H1 (cell line): Measurements from ENCODE around the gene ZNF618. TPM values are rescaled to one million over a fixed set of nuclear protein-coding genes. Genes with fewer than 3 reads are reported as not detected.

Source experiments
- CTCF ChIA-PET: fragments of 300-600 bp; sonication (Branson Sonifier 250); formaldehyde crosslinking; loops from one replicate; lab custom pipeline; 2021; ENCODE audit not compliant: partially characterized antibody; lab: Charles Lee
- POLR2A ChIA-PET: fragments of 300-600 bp; sonication (Branson Sonifier 250); formaldehyde crosslinking; loops from one replicate; lab custom pipeline; 2021; ENCODE audit warnings: inconsistent platforms; ENCODE audit not compliant: partially characterized antibody; lab: Charles Lee
- DNase-seq, 2 experiments: peaks; one replicate each; pipeline versions ENCODE4 v3.0.0 to v3.0.0-alpha.2; 2010 to 2022; ENCODE audit warnings: low spot score in 2 of 2, low read depth in 1 of 2, mixed read lengths in 1 of 2
- FAIRE-seq: peaks from 2 replicates; lab custom pipeline; 2011; peaks lifted over from hg19 to GRCh38; lab: Jason Lieb, UNC
- H2AFZ ChIP-seq: 2 replicates; pipeline ENCODE4 v1.8.1; 2012; ENCODE audit warnings: low read length, inconsistent platforms
- H2AK5ac ChIP-seq: 2 replicates; pipeline ENCODE4 v1.6.1; 2013; ENCODE audit warnings: low read depth, low read length
- H2BK120ac ChIP-seq: replicated peaks from 2 replicates; pipeline ENCODE3; 2013; ENCODE audit warnings: low read depth, low read length, inconsistent platforms
- H2BK12ac ChIP-seq: 2 replicates; pipeline ENCODE4 v1.6.1; 2013; ENCODE audit warnings: low read depth, low read length
- H2BK15ac ChIP-seq: 2 replicates; pipeline ENCODE4 v1.6.1; 2013; ENCODE audit warnings: low read length
- H2BK20ac ChIP-seq: 2 replicates; pipeline ENCODE4 v1.6.1; 2013; ENCODE audit warnings: low read length
- H2BK5ac ChIP-seq: 2 replicates; pipeline ENCODE4 v1.6.1; 2013; ENCODE audit warnings: low read depth, low read length
- H3K14ac ChIP-seq: 2 replicates; pipeline ENCODE4 v1.6.1; 2013; ENCODE audit warnings: inconsistent platforms; ENCODE audit not compliant: insufficient read length
- H3K18ac ChIP-seq: 2 replicates; pipeline ENCODE4 v1.6.1; 2013; ENCODE audit warnings: low read length; ENCODE audit errors: extremely low read depth
- H3K23ac ChIP-seq: 2 replicates; pipeline ENCODE4 v1.6.1; 2013; ENCODE audit warnings: inconsistent platforms; ENCODE audit not compliant: insufficient read length
- H3K23me2 ChIP-seq: 2 replicates; pipeline ENCODE4 v1.6.1; 2013; ENCODE audit warnings: low read depth, low read length
- H3K27ac ChIP-seq: 2 replicates; pipeline ENCODE4 v1.6.1; 2011; ENCODE audit warnings: low read depth, low read length, inconsistent platforms
- H3K27me3 ChIP-seq, 4 experiments: replicated peaks in 1 of 4; 1 replicate in 1 of 4; 2 replicates in 3 of 4; pipeline versions ENCODE4 v1.6.1 to v1.8.1; 2011 to 2013; ENCODE audit warnings: low read length in 3 of 4, mild to moderate bottlenecking in 3 of 4, inconsistent platforms in 2 of 4, mixed read lengths in 2 of 4, moderate library complexity in 1 of 4; ENCODE audit not compliant: control insufficient read depth in 3 of 4, insufficient read depth in 3 of 4; ENCODE audit errors: extremely low read depth in 1 of 4
- H3K36me3 ChIP-seq, 4 experiments: 2 replicates each; pipeline versions ENCODE4 v1.6.1 to v1.8.1; 2011 to 2013; ENCODE audit warnings: mild to moderate bottlenecking in 4 of 4, low read length in 3 of 4, moderate library complexity in 2 of 4, control low read depth in 1 of 4, inconsistent platforms in 1 of 4; ENCODE audit not compliant: insufficient read depth in 4 of 4, control insufficient read depth in 2 of 4
- H3K4ac ChIP-seq: replicated peaks from 2 replicates; pipeline ENCODE3; 2013; ENCODE audit warnings: low read length, low read depth, mixed read lengths, inconsistent platforms; ENCODE audit not compliant: insufficient read length
- H3K4me1 ChIP-seq, 4 experiments: replicated peaks in 1 of 4; 1 replicate in 1 of 4; 2 replicates in 3 of 4; pipeline versions ENCODE4 v1.6.1 to v1.8.1; 2011 to 2013; ENCODE audit warnings: low read length in 3 of 4, inconsistent platforms in 2 of 4, mixed read lengths in 1 of 4; ENCODE audit not compliant: insufficient read depth in 4 of 4, control insufficient read depth in 3 of 4
- H3K4me2 ChIP-seq, 2 experiments: 2 replicates each; pipeline versions ENCODE4 v1.6.1 to v1.8.1; 2011 to 2013; ENCODE audit warnings: low read depth in 2 of 2, low read length in 2 of 2, control low read depth in 1 of 2, inconsistent platforms in 1 of 2, mild to moderate bottlenecking in 1 of 2; ENCODE audit not compliant: insufficient read depth in 1 of 2
- H3K4me3 ChIP-seq, 4 experiments: fragments of 200-600, 300-600 bp in 1 of 4; sonication (generic), shearing (Covaris generic), sonication (Bioruptor Twin) in 1 of 4; 2 replicates each; pipeline versions ENCODE4 v1.5.1 to v1.8.1; 2011 to 2016; ENCODE audit warnings: low read length in 4 of 4, low read depth in 3 of 4, control low read depth in 2 of 4, inconsistent platforms in 2 of 4, mild to moderate bottlenecking in 2 of 4, mixed read lengths in 1 of 4, moderate library complexity in 1 of 4; ENCODE audit not compliant: insufficient read depth in 2 of 4; ENCODE audit errors: extremely low read depth in 1 of 4
- H3K56ac ChIP-seq: replicated peaks from 2 replicates; pipeline ENCODE3; 2013; ENCODE audit warnings: low read depth, mild to moderate bottlenecking, mixed read lengths, low read length, inconsistent platforms; ENCODE audit not compliant: insufficient read length
- H3K79me1 ChIP-seq: 2 replicates; pipeline ENCODE4 v1.6.1; 2013; ENCODE audit warnings: low read depth, low read length, control low read depth
- H3K79me2 ChIP-seq, 2 experiments: 2 replicates each; pipeline versions ENCODE4 v1.6.1 to v1.8.1; 2012 to 2013; ENCODE audit warnings: low read length in 2 of 2, mild to moderate bottlenecking in 2 of 2, inconsistent platforms in 1 of 2; ENCODE audit not compliant: insufficient read depth in 2 of 2, control insufficient read depth in 1 of 2
- H3K9ac ChIP-seq, 4 experiments: replicated peaks in 1 of 4; 1 replicate in 1 of 4; 2 replicates in 3 of 4; pipeline versions ENCODE4 v1.6.1 to v1.8.1; 2011 to 2013; ENCODE audit warnings: low read depth in 3 of 4, low read length in 3 of 4, control low read depth in 2 of 4, mild to moderate bottlenecking in 2 of 4, moderate library complexity in 2 of 4, inconsistent platforms in 1 of 4; ENCODE audit errors: extremely low read depth in 1 of 4
- H3K9me3 ChIP-seq, 2 experiments: 2 replicates each; pipeline versions ENCODE4 v1.6.1 to v1.8.1; 2012 to 2013; ENCODE audit warnings: mild to moderate bottlenecking in 2 of 2, moderate library complexity in 2 of 2, control low read depth in 1 of 2, inconsistent platforms in 1 of 2, low read depth in 1 of 2, low read length in 1 of 2, mixed read lengths in 1 of 2; ENCODE audit not compliant: insufficient read depth in 2 of 2
- H4K20me1 ChIP-seq, 2 experiments: replicated peaks in 1 of 2; 2 replicates each; pipeline versions ENCODE3 to v1.8.1; 2011 to 2013; ENCODE audit warnings: inconsistent platforms in 2 of 2, low read length in 2 of 2, mild to moderate bottlenecking in 1 of 2; ENCODE audit not compliant: insufficient read depth in 2 of 2, control insufficient read depth in 1 of 2
- H4K5ac ChIP-seq: 2 replicates; pipeline ENCODE4 v1.6.1; 2013; ENCODE audit warnings: low read length, low read depth, mixed read lengths, inconsistent platforms; ENCODE audit not compliant: insufficient read length
- H4K8ac ChIP-seq: 2 replicates; pipeline ENCODE4 v1.8.0; 2013; ENCODE audit warnings: mild to moderate bottlenecking, moderate library complexity, low read length, inconsistent platforms; ENCODE audit not compliant: insufficient read depth; ENCODE audit errors: extremely low read depth
- H4K91ac ChIP-seq: replicated peaks from 2 replicates; pipeline ENCODE3; 2013; ENCODE audit warnings: low read length, mixed read lengths, inconsistent platforms; ENCODE audit not compliant: insufficient read length
- EZH2 ChIP-seq: fragments of 200-600 bp; sonication (generic); IDR thresholded peaks from 2 replicates; pipeline ENCODE4 v1.7.1; 2012; ENCODE audit warnings: low read depth, mild to moderate bottlenecking, moderate library complexity, low read length, inconsistent platforms; ENCODE audit not compliant: severe bottlenecking
- FOSL1 ChIP-seq: IDR thresholded peaks from 2 replicates; pipeline ENCODE4 v1.6.1; 2011; ENCODE audit warnings: mild to moderate bottlenecking, low read depth, low read length, moderate library complexity; ENCODE audit not compliant: insufficient read depth
- JUN ChIP-seq: IDR thresholded peaks from 2 replicates; pipeline ENCODE4 v1.6.1; 2011; ENCODE audit warnings: low read depth, mild to moderate bottlenecking, improper control_type of control experiment, low read length
- KDM4A ChIP-seq: IDR thresholded peaks from one replicate; pipeline ENCODE4 v1.7.1; 2012; ENCODE audit warnings: low read depth, mild to moderate bottlenecking, moderate library complexity, low read length, inconsistent platforms; ENCODE audit not compliant: severe bottlenecking
- NANOG ChIP-seq: IDR thresholded peaks from 2 replicates; pipeline ENCODE4 v1.6.1; 2011; ENCODE audit warnings: low read length, low read depth, mild to moderate bottlenecking, inconsistent platforms; ENCODE audit not compliant: insufficient read depth, poor library complexity, severe bottlenecking
- POU5F1 ChIP-seq: IDR thresholded peaks from 2 replicates; pipeline ENCODE4 v1.6.1; 2011; ENCODE audit warnings: low read depth, mild to moderate bottlenecking, low read length, moderate library complexity
- SUZ12 ChIP-seq: fragments of 200-600 bp; sonication (generic); IDR thresholded peaks from 2 replicates; pipeline ENCODE4 v1.6.1; 2012; ENCODE audit warnings: mild to moderate bottlenecking, inconsistent platforms, low read length, moderate library complexity, mixed read lengths
- USF2 ChIP-seq: IDR thresholded peaks from 2 replicates; pipeline ENCODE4 v1.6.1; 2011; ENCODE audit warnings: low read length, improper control_type of control experiment
- YY1 ChIP-seq: IDR thresholded peaks from 2 replicates; pipeline ENCODE4 v1.6.1; 2011; ENCODE audit warnings: low read depth, mild to moderate bottlenecking, low read length
- WGBS, 2 experiments: shearing (Covaris generic) in 1 of 2; methylation state at CpG; one replicate each; pipeline versions ENCODE4 v1.1.6 to v1.1.7; 2013 to 2015; ENCODE audit warnings: low lambda C conversion rate in 2 of 2, mixed read lengths in 2 of 2, inconsistent platforms in 1 of 2, low coverage in 1 of 2, missing lambda C conversion rate in 1 of 2; ENCODE audit not compliant: insufficient replicate concordance in 2 of 2, insufficient coverage in 1 of 2, insufficient read length in 1 of 2; ENCODE audit errors: extremely low coverage in 1 of 2, missing lambda C conversion rate in 1 of 2; 5-methylcytosine and 5-hydroxymethylcytosine counted together
- polyA plus RNA-seq, 7 experiments: library from polyadenylated mRNA; depleted of rRNA in 3 of 7; stranded (reverse) in 5 of 7; unstranded in 2 of 7; fragments of >200 nt in 5 of 7; fragments of 200-250 nt in 2 of 7; gene quantifications; 1 replicate in 5 of 7; 2 replicates in 1 of 7; 4 replicates in 1 of 7; pipeline versions ENCODE4 v1.2.1 to v1.2.3, GENCODE V29; 2011 to 2013; ENCODE audit warnings: missing spikeins in 2 of 7, mixed read lengths in 2 of 7
- total RNA-seq: library from RNA; stranded (reverse); fragmentation: NEBNext Ultra II Directional; extraction: Animal tissue kit (Norgen Biotek cat#: 25700); gene quantifications from 2 replicates; pipeline ENCODE4 v1.2.1, GENCODE V29; 2021
- TF ChIP-seq, protein P1 (sequence below): IDR thresholded peaks from 2 replicates; pipeline ENCODE4 v1.6.1; 2012; ENCODE audit warnings: low read length, inconsistent platforms

ZNF618 gene
- total and polyA plus RNA-seq, 2 of the 8 experiments (the other 6 are each of a cell fraction or from before 2014, with no cell fraction given): 9.6 to 28.5 TPM

DNA sequence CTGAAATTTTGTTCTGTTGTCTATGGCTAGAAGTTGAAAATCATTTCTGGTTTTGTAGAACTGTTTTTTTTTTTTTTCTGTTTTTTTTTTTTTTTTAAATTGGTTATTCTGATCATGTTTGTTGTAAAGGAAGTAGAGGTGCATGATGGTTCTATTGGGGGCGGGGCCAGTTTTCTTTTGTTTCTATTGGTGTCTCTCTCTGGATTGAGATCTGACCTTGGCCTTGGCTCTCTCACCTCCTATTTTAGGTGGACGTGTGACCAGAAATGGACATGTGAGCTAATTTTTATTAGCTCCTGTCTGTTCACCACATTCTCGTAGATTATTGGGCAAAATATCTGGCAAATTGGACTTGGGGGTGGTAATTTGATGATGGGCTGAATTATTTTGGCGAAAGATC, 3.2 kb downstream of the ZNF618 start:
- Histone ChIP-seq H3K79me1 (peaks cover 6% of the 10 kb centered on the region; the same call in 1 of the 2 replicates), H4K91ac (no peak overlapping the region), H2BK5ac (no peak overlapping the region), H3K14ac (no peak overlapping the region), H3K4ac (no peak overlapping the region), H3K4me3 (no peak overlapping the region), H3K4me1 (peaks cover 1 to 6% (median 2%) of the 10 kb centered on the region in 4 experiments; a peak in 3 of 7 replicates), H2BK20ac (no peak overlapping the region), H3K36me3 (no peaks in the 10 kb centered on the region), H3K79me2 (peaks cover 0 to 72% of the 10 kb centered on the region in 2 experiments; a peak in 2 of 4 replicates), H4K20me1 (peaks cover 0 to under 1% of the 10 kb centered on the region in 2 experiments), H2BK120ac (no peak overlapping the region), H3K56ac (no peak overlapping the region), H4K5ac (no peak overlapping the region), H3K18ac (no peak overlapping the region), H2BK15ac (no peak overlapping the region), H4K8ac (no peak overlapping the region), H2AK5ac (no peak overlapping the region), H3K23ac (no peak overlapping the region), H3K27ac (no peak overlapping the region), H3K4me2 (no peak overlapping the region), H3K9ac (no peak overlapping the region), H3K9me3 (no peaks in the 10 kb centered on the region), H3K23me2 (no peaks in the 10 kb centered on the region), H2AFZ (no peak overlapping the region), H3K27me3 (no peaks in the 10 kb centered on the region), H2BK12ac (no peak overlapping the region)
- 96% methylated on average over 4 of the region's 4 CpGs; no CpG with 5 or more reads in 1 of the 2 experiments for WGBS, 2 experiments
- FAIRE-seq: no peak
- ChIA-PET CTCF (interaction anchor here (0.8 to 1.6 kb wide), 3 partner anchors 9 to 84 kb away, joined by 3 to 5 read pairs (median 4); no protein-coding TSS in a partner anchor), POLR2A (interaction anchor here (1.3 kb wide), 1 partner anchor 295 kb away, joined by 3 read pairs; no protein-coding TSS in a partner anchor)
- DNase-seq: no peak
- TF ChIP-seq, protein P1, sequence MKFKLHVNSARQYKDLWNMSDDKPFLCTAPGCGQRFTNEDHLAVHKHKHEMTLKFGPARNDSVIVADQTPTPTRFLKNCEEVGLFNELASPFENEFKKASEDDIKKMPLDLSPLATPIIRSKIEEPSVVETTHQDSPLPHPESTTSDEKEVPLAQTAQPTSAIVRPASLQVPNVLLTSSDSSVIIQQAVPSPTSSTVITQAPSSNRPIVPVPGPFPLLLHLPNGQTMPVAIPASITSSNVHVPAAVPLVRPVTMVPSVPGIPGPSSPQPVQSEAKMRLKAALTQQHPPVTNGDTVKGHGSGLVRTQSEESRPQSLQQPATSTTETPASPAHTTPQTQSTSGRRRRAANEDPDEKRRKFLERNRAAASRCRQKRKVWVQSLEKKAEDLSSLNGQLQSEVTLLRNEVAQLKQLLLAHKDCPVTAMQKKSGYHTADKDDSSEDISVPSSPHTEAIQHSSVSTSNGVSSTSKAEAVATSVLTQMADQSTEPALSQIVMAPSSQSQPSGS: no peak
- TF ChIP-seq FOSL1: no peak
- TF ChIP-seq NANOG: no peak
- no peak for TF ChIP-seq JUN
- no peak for TF ChIP-seq SUZ12
- no peak for TF ChIP-seq USF2
- no peak for TF ChIP-seq EZH2
- no peak for TF ChIP-seq POU5F1
- TF ChIP-seq YY1: no peak
- no peak for TF ChIP-seq KDM4A
